ENCODE measurements around the gene ENPP7.

Gene ENPP7

GRCh38 chr17:79683365-79683764 lies 47.4 kb upstream of the ENPP7 start:
- H3K9me2 ChIP-seq (replicated peaks; ENCODE audit: insufficient read depth, low read length) = no peaks in the 10 kb centered on the region
- H3K79me2 ChIP-seq (ENCODE audit: low read length) = no peaks in the 10 kb centered on the region
- no peak overlapping the region for H2AFZ ChIP-seq (ENCODE audit: low read length)
- H4K20me1 ChIP-seq (ENCODE audit: insufficient read depth, low read length) = no peaks in the 10 kb centered on the region
- H3K4me3 ChIP-seq (ENCODE audit: low read length) = no peak overlapping the region
- H3K36me3 ChIP-seq (replicated peaks; ENCODE audit: insufficient read depth, low read length) = no peaks in the 10 kb centered on the region
- peak; percentile 11 for TF ChIP-seq EZH2 (optimal IDR thresholded peaks at IDR 0.05; ENCODE audit: low read depth, low read length)
- TF ChIP-seq, protein P1, sequence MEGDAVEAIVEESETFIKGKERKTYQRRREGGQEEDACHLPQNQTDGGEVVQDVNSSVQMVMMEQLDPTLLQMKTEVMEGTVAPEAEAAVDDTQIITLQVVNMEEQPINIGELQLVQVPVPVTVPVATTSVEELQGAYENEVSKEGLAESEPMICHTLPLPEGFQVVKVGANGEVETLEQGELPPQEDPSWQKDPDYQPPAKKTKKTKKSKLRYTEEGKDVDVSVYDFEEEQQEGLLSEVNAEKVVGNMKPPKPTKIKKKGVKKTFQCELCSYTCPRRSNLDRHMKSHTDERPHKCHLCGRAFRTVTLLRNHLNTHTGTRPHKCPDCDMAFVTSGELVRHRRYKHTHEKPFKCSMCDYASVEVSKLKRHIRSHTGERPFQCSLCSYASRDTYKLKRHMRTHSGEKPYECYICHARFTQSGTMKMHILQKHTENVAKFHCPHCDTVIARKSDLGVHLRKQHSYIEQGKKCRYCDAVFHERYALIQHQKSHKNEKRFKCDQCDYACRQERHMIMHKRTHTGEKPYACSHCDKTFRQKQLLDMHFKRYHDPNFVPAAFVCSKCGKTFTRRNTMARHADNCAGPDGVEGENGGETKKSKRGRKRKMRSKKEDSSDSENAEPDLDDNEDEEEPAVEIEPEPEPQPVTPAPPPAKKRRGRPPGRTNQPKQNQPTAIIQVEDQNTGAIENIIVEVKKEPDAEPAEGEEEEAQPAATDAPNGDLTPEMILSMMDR (IDR thresholded peaks at IDR 0.05; ENCODE audit: low read length) = no peak
- H3K4me2 ChIP-seq (ENCODE audit: low read depth, low read length) = no peak overlapping the region
- H3K4me1 ChIP-seq (ENCODE audit: low read length) = no peaks in the 10 kb centered on the region
- H3K27me3 ChIP-seq (replicated peaks; ENCODE audit: insufficient read depth, low read length) = peaks cover 96% of the 10 kb centered on the region
- no peak for DNase-seq
- H3K9me3 ChIP-seq (replicated peaks; ENCODE audit: insufficient read depth, low read length) = no peaks in the 10 kb centered on the region
- H3K9ac ChIP-seq (ENCODE audit: low read length) = no peak overlapping the region
- no peak overlapping the region for H3K27ac ChIP-seq (ENCODE audit: low read length)
- H3F3A ChIP-seq (ENCODE audit: insufficient read depth, low read length) = no peaks in the 10 kb centered on the region

GRCh38 chr17:79684132-79684985 lies 46.4 kb upstream of the ENPP7 start:
- Histone ChIP-seq H3K79me2 (ENCODE audit: low read length) (no peaks in the 10 kb centered on the region), H4K20me1 (ENCODE audit: insufficient read depth, low read length) (no peaks in the 10 kb centered on the region), H3F3A (ENCODE audit: insufficient read depth, low read length) (no peaks in the 10 kb centered on the region), H3K36me3 (replicated peaks; ENCODE audit: insufficient read depth, low read length) (no peaks in the 10 kb centered on the region), H3K4me2 (ENCODE audit: low read depth, low read length) (no peak overlapping the region), H3K9me2 (replicated peaks; ENCODE audit: insufficient read depth, low read length) (no peaks in the 10 kb centered on the region), H3K4me3 (ENCODE audit: low read length) (no peak overlapping the region), H3K27me3 (replicated peaks; ENCODE audit: insufficient read depth, low read length) (peaks cover 97% of the 10 kb centered on the region), H3K9me3 (replicated peaks; ENCODE audit: insufficient read depth, low read length) (no peaks in the 10 kb centered on the region), H3K4me1 (ENCODE audit: low read length) (no peaks in the 10 kb centered on the region), H3K9ac (ENCODE audit: low read length) (no peak overlapping the region), H3K27ac (ENCODE audit: low read length) (no peak overlapping the region), H2AFZ (ENCODE audit: low read length) (no peak overlapping the region)
- DNase-seq = no peak
- no peak for TF ChIP-seq EZH2 (optimal IDR thresholded peaks at IDR 0.05; ENCODE audit: low read depth, low read length)
- TF ChIP-seq, protein P1 (IDR thresholded peaks at IDR 0.05; ENCODE audit: low read length) = no peak
- no peak for TF ChIP-seq EZH2phosphoT487 (IDR thresholded peaks at IDR 0.05; ENCODE audit: low read length)

DNA sequence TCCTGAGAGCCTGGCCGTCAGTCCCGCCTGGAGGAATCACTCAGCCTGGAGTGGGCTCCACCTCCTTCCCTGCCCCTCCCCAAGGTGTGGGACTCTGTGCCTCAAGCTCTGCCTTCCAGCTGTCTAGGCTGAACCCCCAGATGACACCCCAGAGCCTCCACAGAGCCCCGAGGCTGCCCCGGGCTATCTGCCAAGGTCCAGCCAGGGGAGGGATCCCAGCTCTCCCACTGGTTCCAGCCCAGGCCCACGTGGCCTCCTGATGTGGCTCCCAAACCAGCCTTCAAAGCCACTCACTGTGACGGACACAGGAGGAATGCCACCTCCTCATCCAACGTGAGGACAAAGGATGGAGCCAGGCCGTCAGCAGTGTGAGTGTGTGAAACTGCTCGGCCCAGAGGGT lies 45.6 kb upstream of the ENPP7 start:
- Histone ChIP-seq H3K4me1 (ENCODE audit: low read length) (no peaks in the 10 kb centered on the region), H3K9ac (ENCODE audit: low read length) (no peak overlapping the region), H2AFZ (ENCODE audit: low read length) (no peak overlapping the region), H3K36me3 (replicated peaks; ENCODE audit: insufficient read depth, low read length) (no peaks in the 10 kb centered on the region), H3K9me2 (replicated peaks; ENCODE audit: insufficient read depth, low read length) (no peaks in the 10 kb centered on the region), H3K27ac (ENCODE audit: low read length) (no peak overlapping the region), H3F3A (ENCODE audit: insufficient read depth, low read length) (no peaks in the 10 kb centered on the region), H3K4me3 (ENCODE audit: low read length) (no peak overlapping the region), H3K9me3 (replicated peaks; ENCODE audit: insufficient read depth, low read length) (no peaks in the 10 kb centered on the region), H3K4me2 (ENCODE audit: low read depth, low read length) (no peak overlapping the region), H3K79me2 (ENCODE audit: low read length) (no peaks in the 10 kb centered on the region), H4K20me1 (ENCODE audit: insufficient read depth, low read length) (no peaks in the 10 kb centered on the region), H3K27me3 (replicated peaks; ENCODE audit: insufficient read depth, low read length) (peaks cover 97% of the 10 kb centered on the region)
- no peak for DNase-seq
- TF ChIP-seq, protein P1 (IDR thresholded peaks at IDR 0.05; ENCODE audit: low read length) = no peak
- no peak for TF ChIP-seq EZH2 (optimal IDR thresholded peaks at IDR 0.05; ENCODE audit: low read depth, low read length)
- TF ChIP-seq EZH2phosphoT487 (IDR thresholded peaks at IDR 0.05; ENCODE audit: low read length) = no peak
